Right atrium auricular region (tissue), 2 donors: ENCODE data around the gene OARD1. TPM values are rescaled to one million over a fixed set of nuclear protein-coding genes. Genes with fewer than 3 reads are reported as not detected.
"Not testable (repeated sequence)": the region's sequence is repeated elsewhere in the genome, so short reads cannot be mapped to it uniquely, and the experiment has no call there.

Experiments used
- DNase-seq: peaks from one replicate; pipeline ENCODE4 v3.0.0-alpha.2; 2019; ENCODE audit warnings: low spot score
- H3K27ac ChIP-seq, 2 donors: fragments of 200-600 bp; sonication (generic); 1 replicate in 1 of 2; 2 replicates in 1 of 2; pipeline ENCODE4 v1.5.1; 2016 to 2019
- H3K27me3 ChIP-seq, 2 donors: fragments of 200-600 bp; sonication (generic); one replicate each; pipeline versions ENCODE4 v1.5.1 to v1.6.0; 2017 to 2019
- H3K36me3 ChIP-seq: fragments of 200-600 bp; sonication (generic); one replicate; pipeline ENCODE4 v1.5.1; 2016
- H3K4me1 ChIP-seq, 2 donors: fragments of 200-600 bp; sonication (generic); one replicate each; pipeline versions ENCODE4 v1.5.1 to v1.6.0; 2017 to 2019
- H3K4me3 ChIP-seq, 2 donors: fragments of 200-600 bp; sonication (generic); 1 replicate in 1 of 2; 2 replicates in 1 of 2; pipeline ENCODE4 v1.5.1; 2017 to 2019; ENCODE audit warnings: mild to moderate bottlenecking in 1 of 2, moderate library complexity in 1 of 2
- H3K9me3 ChIP-seq, 2 donors: fragments of 200-600 bp; sonication (generic); one replicate each; pipeline ENCODE4 v1.5.1; 2019
- total RNA-seq, 2 donors: library from RNA; depleted of rRNA; stranded (reverse); fragments of >200 nt; gene quantifications; one replicate each; pipeline ENCODE4 v1.1.0, GENCODE V29; 2016
- TF ChIP-seq, protein P1 (sequence below), 2 donors: fragments of 200-600 bp; sonication (generic); IDR thresholded peaks; one replicate each; pipeline ENCODE4 v1.5.1; 2019; ENCODE audit warnings: antibody characterized with exemption in 2 of 2

The OARD1 gene, protein sequence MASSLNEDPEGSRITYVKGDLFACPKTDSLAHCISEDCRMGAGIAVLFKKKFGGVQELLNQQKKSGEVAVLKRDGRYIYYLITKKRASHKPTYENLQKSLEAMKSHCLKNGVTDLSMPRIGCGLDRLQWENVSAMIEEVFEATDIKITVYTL
- total RNA-seq = 10 to 100 TPM in 1 of 2 donors, 1 to 10 TPM in 1; 9.4 to 13.4 TPM

DNA sequence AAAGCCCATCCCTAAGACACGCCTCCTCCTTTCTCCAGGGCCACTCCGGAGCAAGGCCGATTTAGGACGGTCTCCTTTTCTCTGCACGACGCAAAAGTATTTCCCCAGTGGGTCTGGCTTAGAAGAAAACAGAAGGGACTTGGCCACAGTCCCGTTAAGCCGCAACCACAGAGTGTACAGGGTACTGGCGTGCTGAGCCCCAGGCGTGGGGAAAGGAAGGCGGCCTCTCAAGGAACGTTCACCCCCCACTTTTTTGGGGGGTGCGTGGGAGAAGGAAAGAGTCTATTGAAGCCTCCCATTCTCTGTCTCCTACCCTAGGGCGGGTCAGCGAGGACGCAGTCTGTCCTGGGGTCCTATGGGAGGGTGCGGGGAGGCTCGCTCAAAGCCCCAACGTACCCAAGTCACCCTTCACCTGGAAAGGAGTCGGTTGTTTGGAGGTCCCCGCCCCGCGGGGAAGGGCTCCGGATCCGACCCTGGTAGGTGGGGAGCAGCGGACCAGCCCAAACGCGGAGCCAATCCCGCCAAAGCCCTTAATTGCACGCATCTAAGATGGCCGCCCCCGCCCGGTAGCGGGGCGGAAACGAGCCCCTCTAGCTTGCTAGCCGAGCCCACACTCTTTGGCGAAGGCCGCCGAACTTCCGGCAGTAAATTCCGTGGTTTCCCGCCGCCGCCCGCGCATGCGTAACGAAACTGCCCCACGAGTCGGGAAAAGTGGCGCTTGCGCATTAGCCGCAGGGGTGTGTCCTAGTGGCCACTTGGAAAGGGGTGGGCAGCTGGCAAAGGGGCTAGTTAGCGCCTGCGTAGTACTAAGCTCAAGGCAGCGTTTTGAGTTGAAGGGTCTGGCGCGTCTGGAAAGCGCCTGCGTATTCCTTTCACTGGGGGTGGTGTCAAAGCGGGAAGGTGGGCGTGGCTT is at the start of gene OARD1:
Gene OARD1, minus strand, starts transcription at position 434 of the 913 bp plus-strand sequence. CDS start 722 bp downstream, outside the sequence.
- Histone ChIP-seq H3K9me3 (no peaks in the 10 kb centered on the region), H3K4me1 (peaks cover 0 to 37% of the 10 kb centered on the region in 2 donors), H3K36me3 (peaks cover 17% of the 10 kb centered on the region), H3K27me3 (no peaks in the 10 kb centered on the region), H3K4me3 (peak within 1 kb of the TSS; percentile 88 to 90), H3K27ac (peak within 1 kb of the TSS; percentile 99 to 100)
- peak; percentile 100 for DNase-seq
- TF ChIP-seq, protein P1, sequence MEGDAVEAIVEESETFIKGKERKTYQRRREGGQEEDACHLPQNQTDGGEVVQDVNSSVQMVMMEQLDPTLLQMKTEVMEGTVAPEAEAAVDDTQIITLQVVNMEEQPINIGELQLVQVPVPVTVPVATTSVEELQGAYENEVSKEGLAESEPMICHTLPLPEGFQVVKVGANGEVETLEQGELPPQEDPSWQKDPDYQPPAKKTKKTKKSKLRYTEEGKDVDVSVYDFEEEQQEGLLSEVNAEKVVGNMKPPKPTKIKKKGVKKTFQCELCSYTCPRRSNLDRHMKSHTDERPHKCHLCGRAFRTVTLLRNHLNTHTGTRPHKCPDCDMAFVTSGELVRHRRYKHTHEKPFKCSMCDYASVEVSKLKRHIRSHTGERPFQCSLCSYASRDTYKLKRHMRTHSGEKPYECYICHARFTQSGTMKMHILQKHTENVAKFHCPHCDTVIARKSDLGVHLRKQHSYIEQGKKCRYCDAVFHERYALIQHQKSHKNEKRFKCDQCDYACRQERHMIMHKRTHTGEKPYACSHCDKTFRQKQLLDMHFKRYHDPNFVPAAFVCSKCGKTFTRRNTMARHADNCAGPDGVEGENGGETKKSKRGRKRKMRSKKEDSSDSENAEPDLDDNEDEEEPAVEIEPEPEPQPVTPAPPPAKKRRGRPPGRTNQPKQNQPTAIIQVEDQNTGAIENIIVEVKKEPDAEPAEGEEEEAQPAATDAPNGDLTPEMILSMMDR (IDR thresholded peaks at IDR 0.05) = no peak

DNA sequence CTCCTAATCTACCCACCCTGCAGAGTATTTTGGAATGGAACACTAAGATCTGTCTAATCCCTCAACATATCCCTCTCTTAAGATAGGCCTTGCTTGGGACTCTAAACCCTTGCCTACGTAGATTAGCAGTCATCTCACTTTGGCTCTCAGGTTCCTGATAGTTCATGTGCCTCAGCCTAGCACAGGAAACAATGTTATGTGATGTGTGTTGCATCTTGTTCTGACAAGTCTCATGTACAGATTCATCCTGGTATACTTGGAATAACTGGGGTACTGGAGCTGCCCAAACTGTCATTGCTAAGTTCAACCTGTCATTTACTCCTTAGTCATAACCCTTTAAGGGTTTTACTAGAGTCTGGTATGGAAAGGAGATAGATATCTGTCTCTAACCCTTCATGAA is 47.9 kb upstream of the OARD1 start:
- DNase-seq = no peak
- H3K4me1 ChIP-seq = no peaks in the 10 kb centered on the region
- no peak overlapping the region for H3K4me3 ChIP-seq
- H3K27me3 ChIP-seq = no peaks in the 10 kb centered on the region
- H3K36me3 ChIP-seq = peaks cover 9% of the 10 kb centered on the region
- H3K27ac ChIP-seq = no peak overlapping the region
- TF ChIP-seq, protein P1 (IDR thresholded peaks at IDR 0.05) = no peak
- H3K9me3 ChIP-seq = no peaks in the 10 kb centered on the region

DNA sequence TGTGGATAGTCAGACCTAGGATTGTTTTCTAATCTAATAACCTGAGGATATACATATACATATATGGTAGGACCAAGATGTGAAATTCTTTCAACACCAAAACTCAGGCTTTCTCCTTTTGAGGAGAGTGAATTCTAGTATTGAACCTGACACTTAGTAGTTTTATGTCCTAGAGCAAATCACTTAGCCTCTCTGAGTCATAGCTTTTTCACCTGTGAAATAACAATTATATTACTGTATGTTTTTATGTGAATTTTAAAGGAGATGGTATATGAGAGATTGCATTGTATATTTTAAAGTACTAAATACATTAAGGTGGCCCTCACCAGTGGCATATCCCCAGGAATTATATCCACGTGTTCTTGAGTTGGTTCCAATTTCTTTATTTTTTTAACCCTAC is 47.4 kb upstream of the OARD1 start:
- no peaks in the 10 kb centered on the region for H3K9me3 ChIP-seq
- TF ChIP-seq, protein P1 (IDR thresholded peaks at IDR 0.05) = no peak
- H3K27me3 ChIP-seq = no peaks in the 10 kb centered on the region
- no peak overlapping the region for H3K4me3 ChIP-seq
- DNase-seq = no peak
- H3K27ac ChIP-seq = no peak overlapping the region
- H3K36me3 ChIP-seq = peaks cover 9% of the 10 kb centered on the region
- no peaks in the 10 kb centered on the region for H3K4me1 ChIP-seq

DNA sequence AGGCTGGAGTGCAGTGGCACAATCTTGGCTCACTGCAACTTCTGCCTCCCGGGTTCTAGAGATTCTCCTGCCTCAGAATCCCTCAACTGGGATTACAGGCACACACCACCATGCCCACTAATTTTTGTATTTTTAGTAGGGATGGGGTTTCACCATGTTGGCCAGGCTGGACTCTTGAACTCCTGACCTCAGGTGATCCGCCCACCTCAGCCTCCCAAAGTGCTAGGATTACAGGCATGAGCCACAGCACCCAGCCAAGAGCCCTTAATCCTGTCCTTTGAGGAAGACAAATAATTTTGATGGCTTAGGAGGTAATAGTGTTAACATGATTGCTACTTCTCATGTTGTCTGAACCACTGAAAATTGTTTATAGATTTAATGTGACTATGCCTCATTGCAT is 42.9 kb upstream of the OARD1 start:
- not testable (repeated sequence) for H3K4me3 ChIP-seq, H3K36me3 ChIP-seq, H3K27me3 ChIP-seq, H3K27ac ChIP-seq, DNase-seq, H3K9me3 ChIP-seq, H3K4me1 ChIP-seq

DNA sequence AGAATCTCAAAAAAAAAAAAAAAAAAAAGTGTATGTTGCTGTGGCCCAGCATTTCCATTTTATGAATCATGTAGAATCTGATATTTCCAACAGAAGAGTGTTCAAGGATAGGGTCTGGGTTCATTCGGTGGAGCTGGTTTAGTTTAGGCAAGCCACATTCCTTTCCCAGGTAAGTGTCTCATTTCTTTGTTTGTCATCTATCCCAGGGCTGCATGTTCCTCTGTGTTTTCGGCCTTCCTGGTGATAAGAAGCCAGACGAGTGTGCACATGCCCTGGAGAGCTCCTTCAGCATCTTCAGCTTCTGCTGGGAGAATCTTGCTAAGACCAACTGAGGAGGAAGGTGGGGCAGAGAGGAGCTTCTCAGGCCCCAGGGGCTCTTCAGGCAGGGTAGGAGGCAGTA is 38.9 kb upstream of the OARD1 start:
- Histone ChIP-seq H3K4me1 (no peaks in the 10 kb centered on the region), H3K36me3 (no peaks in the 10 kb centered on the region), H3K27ac (no peak overlapping the region), H3K9me3 (no peaks in the 10 kb centered on the region), H3K27me3 (no peaks in the 10 kb centered on the region), H3K4me3 (no peak overlapping the region)
- DNase-seq = no peak
- TF ChIP-seq, protein P1 (IDR thresholded peaks at IDR 0.05) = no peak

DNA sequence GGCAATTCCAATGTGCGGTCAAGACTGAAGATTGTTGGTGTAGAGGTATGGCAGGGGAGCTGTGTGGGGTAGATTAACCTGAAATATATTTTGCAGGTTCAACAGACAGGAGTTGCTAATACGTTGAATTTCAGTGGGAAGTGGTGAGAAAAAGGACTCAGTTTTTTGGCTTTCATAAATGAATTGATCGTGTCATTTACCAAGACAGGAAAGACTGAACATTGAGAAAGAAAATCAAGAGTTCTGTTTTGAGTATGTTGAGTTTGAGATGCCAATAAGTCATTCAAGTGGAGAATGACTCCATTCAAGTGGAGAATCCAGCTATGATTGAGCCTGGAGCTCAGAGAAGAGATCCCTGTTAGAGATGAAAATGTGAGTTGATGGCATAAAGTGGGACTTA is 31.7 kb upstream of the OARD1 start:
- Histone ChIP-seq H3K9me3 (no peaks in the 10 kb centered on the region), H3K4me1 (peaks cover 0 to 3% of the 10 kb centered on the region in 2 donors), H3K4me3 (no peak overlapping the region), H3K27me3 (no peaks in the 10 kb centered on the region), H3K27ac (no peak overlapping the region), H3K36me3 (peaks cover under 1% of the 10 kb centered on the region)
- DNase-seq = no peak
- TF ChIP-seq, protein P1 (IDR thresholded peaks at IDR 0.05) = no peak
